MM.1S (cell line): ENCODE data around the gene NTM.

Experiments used
- EZH2 ChIP-seq: fragments of 300-600 bp; sonication (generic); optimal IDR thresholded peaks from 2 replicates; pipeline ENCODE3; 2017; ENCODE audit warnings: low read depth, mild to moderate bottlenecking, antibody characterized with exemption, low read length, mixed read lengths
- EZH2phosphoT487 ChIP-seq: fragments of 300-600 bp; sonication (generic); IDR thresholded peaks from 2 replicates; pipeline ENCODE4 v1.6.1; 2018; ENCODE audit warnings: antibody characterized with exemption, low read length
- TF ChIP-seq, protein P1 (sequence below): fragments of 300-600 bp; sonication (generic); IDR thresholded peaks from 2 replicates; pipeline ENCODE4 v1.5.1; 2016; ENCODE audit warnings: antibody characterized with exemption, low read length, mixed read lengths

DNA sequence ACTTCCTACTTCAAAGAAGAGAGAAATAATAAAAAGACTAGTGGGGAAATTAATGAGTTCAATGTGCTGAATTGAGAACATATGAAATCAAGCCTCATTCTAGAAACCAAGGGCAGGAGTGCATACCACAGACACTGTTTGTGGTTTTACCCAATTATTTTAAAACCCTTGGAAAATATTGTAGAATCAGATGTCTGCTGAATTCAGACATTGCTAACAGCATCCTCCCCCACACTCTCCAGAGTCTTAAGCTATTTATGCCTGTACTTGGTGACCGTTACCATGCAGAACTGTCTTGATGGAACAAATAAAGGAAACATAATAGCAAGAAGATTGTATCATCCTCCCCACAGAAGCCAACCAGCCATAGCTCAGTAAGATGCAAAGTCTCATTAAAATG is 850.1 kb downstream of the NTM start:
- TF ChIP-seq, protein P1, sequence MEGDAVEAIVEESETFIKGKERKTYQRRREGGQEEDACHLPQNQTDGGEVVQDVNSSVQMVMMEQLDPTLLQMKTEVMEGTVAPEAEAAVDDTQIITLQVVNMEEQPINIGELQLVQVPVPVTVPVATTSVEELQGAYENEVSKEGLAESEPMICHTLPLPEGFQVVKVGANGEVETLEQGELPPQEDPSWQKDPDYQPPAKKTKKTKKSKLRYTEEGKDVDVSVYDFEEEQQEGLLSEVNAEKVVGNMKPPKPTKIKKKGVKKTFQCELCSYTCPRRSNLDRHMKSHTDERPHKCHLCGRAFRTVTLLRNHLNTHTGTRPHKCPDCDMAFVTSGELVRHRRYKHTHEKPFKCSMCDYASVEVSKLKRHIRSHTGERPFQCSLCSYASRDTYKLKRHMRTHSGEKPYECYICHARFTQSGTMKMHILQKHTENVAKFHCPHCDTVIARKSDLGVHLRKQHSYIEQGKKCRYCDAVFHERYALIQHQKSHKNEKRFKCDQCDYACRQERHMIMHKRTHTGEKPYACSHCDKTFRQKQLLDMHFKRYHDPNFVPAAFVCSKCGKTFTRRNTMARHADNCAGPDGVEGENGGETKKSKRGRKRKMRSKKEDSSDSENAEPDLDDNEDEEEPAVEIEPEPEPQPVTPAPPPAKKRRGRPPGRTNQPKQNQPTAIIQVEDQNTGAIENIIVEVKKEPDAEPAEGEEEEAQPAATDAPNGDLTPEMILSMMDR, result no peak
- no peak for TF ChIP-seq EZH2phosphoT487
- TF ChIP-seq EZH2, result no peak
